AG09309 (cell line): Measurements from ENCODE around the gene HEPACAM.

Experiments used
- DNase-seq: peaks from one replicate; pipeline ENCODE4 v3.0.0-alpha.2; 2010; ENCODE audit warnings: low read depth
- H3K4me3 ChIP-seq: 2 replicates; pipeline ENCODE4 v1.5.1; 2011; ENCODE audit warnings: mild to moderate bottlenecking, low read depth, low read length, moderate library complexity; ENCODE audit not compliant: control insufficient read depth
- TF ChIP-seq, protein P1 (sequence below): IDR thresholded peaks from 2 replicates; pipeline ENCODE4 v1.5.1; 2011; ENCODE audit warnings: mild to moderate bottlenecking, low read depth, low read length, inconsistent platforms; ENCODE audit not compliant: insufficient read depth, control insufficient read depth; ENCODE audit errors: missing control alignments

HEPACAM gene

GRCh38 chr11:124892750-124893454, 42.9 kb downstream of the HEPACAM start:
- no peak for DNase-seq
- TF ChIP-seq, protein P1, sequence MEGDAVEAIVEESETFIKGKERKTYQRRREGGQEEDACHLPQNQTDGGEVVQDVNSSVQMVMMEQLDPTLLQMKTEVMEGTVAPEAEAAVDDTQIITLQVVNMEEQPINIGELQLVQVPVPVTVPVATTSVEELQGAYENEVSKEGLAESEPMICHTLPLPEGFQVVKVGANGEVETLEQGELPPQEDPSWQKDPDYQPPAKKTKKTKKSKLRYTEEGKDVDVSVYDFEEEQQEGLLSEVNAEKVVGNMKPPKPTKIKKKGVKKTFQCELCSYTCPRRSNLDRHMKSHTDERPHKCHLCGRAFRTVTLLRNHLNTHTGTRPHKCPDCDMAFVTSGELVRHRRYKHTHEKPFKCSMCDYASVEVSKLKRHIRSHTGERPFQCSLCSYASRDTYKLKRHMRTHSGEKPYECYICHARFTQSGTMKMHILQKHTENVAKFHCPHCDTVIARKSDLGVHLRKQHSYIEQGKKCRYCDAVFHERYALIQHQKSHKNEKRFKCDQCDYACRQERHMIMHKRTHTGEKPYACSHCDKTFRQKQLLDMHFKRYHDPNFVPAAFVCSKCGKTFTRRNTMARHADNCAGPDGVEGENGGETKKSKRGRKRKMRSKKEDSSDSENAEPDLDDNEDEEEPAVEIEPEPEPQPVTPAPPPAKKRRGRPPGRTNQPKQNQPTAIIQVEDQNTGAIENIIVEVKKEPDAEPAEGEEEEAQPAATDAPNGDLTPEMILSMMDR = no peak
- H3K4me3 ChIP-seq = no peak overlapping the region

- no peak overlapping the region for H3K4me3 ChIP-seq
- TF ChIP-seq, protein P1 = no peak
- no peak for DNase-seq
Observed at GRCh38 chr11:124892146-124892545, 43.7 kb downstream of the HEPACAM start.

GRCh38 chr11:124891373-124891861, 44.4 kb downstream of the HEPACAM start:
- no peak overlapping the region for H3K4me3 ChIP-seq
- TF ChIP-seq, protein P1 = peak; percentile 12
- no peak for DNase-seq

- DNase-seq = no peak
- H3K4me3 ChIP-seq = no peak overlapping the region
- TF ChIP-seq, protein P1 = no peak
Observed at GRCh38 chr11:124890683-124891372, 45.0 kb downstream of the HEPACAM start.

GRCh38 chr11:124890151-124890550, 45.7 kb downstream of the HEPACAM start:
- DNase-seq = no peak
- no peak overlapping the region for H3K4me3 ChIP-seq
- TF ChIP-seq, protein P1 = no peak

DNA sequence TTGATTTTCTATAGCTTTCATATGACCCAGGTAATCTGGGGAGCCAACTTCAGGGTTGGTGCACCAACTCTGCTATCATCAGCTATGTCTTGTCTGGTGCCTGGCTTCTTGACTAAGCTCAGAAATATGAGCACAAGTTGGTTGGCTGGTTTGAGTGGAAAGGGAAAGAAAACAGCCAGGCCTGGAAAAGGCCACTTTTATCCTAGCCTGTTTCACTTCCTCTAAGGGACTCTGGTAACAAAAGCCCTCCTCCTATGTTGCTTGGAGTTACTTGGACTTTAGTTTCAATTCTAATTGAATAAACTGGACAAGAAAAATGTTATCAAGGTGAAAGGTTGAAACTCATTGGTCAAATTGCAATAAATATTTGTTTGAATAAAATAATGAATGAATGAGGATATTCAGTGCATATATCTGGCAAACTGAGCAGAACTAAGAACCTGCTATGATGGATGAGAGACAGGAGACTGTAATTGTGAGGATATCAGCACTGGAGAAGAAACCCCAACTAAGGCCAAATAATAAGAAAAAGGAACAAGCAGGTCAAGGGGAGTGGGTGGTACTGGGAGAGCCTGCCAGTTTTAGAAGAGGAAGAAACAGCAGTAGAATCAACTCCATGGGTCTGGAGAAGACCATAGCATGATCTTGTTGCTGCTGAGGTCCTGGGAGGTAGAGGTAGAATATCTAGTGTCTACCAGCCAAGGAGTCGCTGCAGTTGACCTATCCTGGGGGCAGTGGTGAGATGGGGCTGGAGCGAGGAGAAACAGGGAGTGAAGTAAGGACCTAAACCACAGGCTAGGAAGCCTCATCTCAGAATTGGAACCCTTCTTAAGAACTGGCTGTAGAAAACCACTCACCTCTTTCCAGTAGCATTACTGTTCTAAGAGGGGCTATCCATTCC, 46.4 kb downstream of the HEPACAM start:
- TF ChIP-seq, protein P1 = no peak
- DNase-seq = no peak

More for the DNA sequence above, 46.4 kb downstream of the HEPACAM start:
- H3K4me3 ChIP-seq = no peak overlapping the region
